GM13976 (cell line): Measurements from ENCODE around the gene TMEM135.
A peak's percentile ranks its signal among the peaks of the same experiment; 100 is the strongest.

ENCODE experiments used
- DNase-seq: peaks from one replicate; pipeline ENCODE4 v3.0.0; 2012; ENCODE audit warnings: low spot score
- in situ Hi-C: fragments of 300-500 bp; cut with MboI; formaldehyde crosslinking; loops from one replicate; pipeline ENCODE4 v1.12.0; 2022; ENCODE audit warnings: low sequenced_read_pairs, mixed read lengths, inconsistent platforms; ENCODE audit not compliant: unreplicated experiment
- TF ChIP-seq, protein P1 (sequence below): IDR thresholded peaks from 2 replicates; pipeline ENCODE4 v1.5.1; 2012; ENCODE audit warnings: borderline replicate concordance, mild to moderate bottlenecking; ENCODE audit not compliant: insufficient read depth; ENCODE audit errors: extremely low read depth, missing control alignments, control extremely low read depth

TMEM135 gene

DNA sequence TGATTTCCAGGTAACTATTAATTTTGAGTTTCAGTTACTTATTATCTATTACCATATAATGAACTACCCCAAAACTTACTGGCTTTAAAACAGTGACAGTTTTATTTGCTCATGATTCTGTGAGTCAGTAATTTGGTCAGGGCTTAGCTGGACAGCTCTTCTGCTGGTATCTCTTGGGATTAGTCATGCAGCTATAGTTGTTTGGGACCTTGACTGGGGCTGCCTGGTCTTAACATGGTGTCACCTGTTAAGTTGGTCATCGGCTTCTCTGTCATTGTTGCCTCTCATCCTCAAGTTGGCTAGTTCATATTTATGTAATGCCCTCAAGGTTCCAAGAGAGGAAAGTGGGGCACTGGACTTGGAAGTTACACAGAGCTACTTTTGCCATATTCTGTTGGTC, 177.5 kb downstream of the TMEM135 start:
- in situ Hi-C loops: no loop called here
- DNase-seq: no peak
- TF ChIP-seq, protein P1, sequence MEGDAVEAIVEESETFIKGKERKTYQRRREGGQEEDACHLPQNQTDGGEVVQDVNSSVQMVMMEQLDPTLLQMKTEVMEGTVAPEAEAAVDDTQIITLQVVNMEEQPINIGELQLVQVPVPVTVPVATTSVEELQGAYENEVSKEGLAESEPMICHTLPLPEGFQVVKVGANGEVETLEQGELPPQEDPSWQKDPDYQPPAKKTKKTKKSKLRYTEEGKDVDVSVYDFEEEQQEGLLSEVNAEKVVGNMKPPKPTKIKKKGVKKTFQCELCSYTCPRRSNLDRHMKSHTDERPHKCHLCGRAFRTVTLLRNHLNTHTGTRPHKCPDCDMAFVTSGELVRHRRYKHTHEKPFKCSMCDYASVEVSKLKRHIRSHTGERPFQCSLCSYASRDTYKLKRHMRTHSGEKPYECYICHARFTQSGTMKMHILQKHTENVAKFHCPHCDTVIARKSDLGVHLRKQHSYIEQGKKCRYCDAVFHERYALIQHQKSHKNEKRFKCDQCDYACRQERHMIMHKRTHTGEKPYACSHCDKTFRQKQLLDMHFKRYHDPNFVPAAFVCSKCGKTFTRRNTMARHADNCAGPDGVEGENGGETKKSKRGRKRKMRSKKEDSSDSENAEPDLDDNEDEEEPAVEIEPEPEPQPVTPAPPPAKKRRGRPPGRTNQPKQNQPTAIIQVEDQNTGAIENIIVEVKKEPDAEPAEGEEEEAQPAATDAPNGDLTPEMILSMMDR: no peak

DNA sequence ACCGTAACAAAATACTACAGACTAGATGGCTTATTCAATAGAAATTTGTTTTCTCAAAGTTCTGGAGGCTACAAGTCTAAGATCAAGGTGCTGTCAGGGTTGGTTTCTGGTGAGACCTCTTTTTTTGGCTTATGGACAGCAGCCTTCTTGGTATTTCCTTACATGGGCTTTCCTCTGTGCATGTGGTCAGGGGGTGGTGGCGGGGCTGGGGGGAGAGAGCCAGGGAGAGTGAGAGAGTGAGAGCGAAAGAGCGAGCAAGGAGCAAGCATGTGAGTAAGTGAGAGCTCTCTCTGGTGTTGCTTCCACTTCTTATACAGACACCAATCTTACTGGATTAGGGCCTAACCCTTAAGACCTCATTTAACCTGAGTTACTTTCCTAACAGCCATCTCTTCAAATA, 181.5 kb downstream of the TMEM135 start:
- peak; percentile 19 for DNase-seq
- TF ChIP-seq, protein P1: no peak
- in situ Hi-C loops: no loop called here

DNA sequence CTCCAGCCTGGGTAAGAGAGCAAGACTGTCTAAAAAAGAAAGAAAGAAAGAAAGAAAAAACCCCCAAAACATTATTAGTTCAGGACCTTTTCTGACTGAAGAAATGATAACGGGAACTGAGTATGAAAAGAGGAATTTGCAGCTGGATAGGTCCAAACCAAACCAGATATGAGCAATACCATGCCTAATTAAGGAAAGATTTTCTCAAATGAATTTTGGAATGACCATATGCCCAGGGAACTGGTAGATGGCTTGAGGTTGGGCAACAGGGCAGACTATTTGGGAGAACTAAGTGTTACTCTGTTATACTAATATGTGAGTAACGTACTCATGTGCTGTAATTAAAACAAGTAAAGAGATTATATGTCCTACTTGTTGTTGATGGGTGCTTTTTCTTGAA, 186.1 kb downstream of the TMEM135 start:
- TF ChIP-seq, protein P1: no peak
- in situ Hi-C loops: no loop called here
- no peak for DNase-seq

DNA sequence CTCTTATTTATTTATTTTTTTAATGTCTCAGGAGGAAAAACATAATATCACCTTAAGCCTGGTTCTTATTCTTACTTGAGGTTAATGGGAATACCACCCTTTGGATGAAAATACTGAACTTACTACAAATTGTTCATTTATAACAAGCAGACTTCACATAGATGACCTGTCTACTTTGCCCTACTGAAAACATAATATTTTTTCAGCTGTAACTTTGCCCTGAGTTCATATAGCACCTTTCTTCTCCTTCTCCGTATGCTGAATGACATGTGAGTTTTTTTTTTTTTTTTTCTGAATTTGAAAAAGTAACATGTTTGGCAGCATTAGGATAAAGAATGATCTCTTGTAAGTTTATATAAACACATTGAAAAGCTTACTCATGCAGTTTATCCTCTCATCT, 186.8 kb downstream of the TMEM135 start:
- in situ Hi-C loops: no loop called here
- DNase-seq: no peak
- TF ChIP-seq, protein P1: no peak

DNA sequence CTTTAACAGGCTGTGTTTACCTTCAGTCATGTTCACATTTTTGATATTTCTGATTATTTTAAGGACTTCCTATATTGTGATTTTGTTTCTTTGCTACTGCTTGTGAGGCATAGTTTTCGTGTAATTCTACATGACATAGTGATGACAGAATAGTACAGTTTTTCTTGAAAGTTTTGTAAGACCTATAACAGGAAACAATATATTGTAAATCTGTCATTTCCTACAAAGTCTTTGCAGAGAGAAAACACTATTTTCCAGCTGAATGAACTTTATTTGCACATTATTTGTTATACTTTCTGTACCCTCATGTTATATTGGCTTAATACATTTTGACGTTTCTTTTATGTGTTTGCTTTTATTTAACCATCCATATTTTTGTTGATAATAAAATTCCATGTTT, 191.1 kb downstream of the TMEM135 start:
- in situ Hi-C loops: no loop called here
- TF ChIP-seq, protein P1: no peak
- no peak for DNase-seq

DNA sequence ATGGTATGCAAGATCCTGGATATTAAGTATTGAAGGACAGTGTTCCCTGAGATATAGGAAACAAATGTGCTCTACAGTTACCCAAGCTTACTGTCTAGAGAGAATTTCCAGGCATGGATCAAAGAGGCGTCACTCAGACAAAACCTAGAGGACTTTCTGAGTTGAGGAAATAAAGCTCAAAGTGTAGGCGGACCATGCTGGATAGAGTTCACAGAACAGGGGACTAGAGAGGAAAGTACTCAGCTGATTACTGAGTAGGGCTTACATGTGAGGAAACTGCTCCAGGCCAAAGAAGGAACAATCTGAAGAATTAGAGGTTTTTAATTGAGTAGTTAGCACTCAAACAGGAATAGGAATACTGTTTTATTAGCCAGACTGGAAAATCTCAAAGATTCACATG, 193.3 kb downstream of the TMEM135 start:
- in situ Hi-C loops: no loop called here

More for the DNA sequence above, 193.3 kb downstream of the TMEM135 start:
- no peak for DNase-seq
- TF ChIP-seq, protein P1: no peak
